B cell (primary cell): Measurements from ENCODE around the gene INKA1. TPM values are rescaled to one million over a fixed set of nuclear protein-coding genes. Genes with fewer than 3 reads are reported as not detected.
A peak's percentile ranks its signal among the peaks of the same experiment; 100 is the strongest.

Experiments
- ATAC-seq: fragments of 200-7000 bp; cut with Tn5 transposase; one replicate; pipeline ENCODE4 v1.10.0; 2021; ENCODE audit warnings: low read depth, mild to moderate bottlenecking, moderate number of reproducible peaks, moderate library complexity
- CTCF ChIA-PET: fragments of 350-600 bp; sonication (Branson Sonifier 250); formaldehyde crosslinking; loops from one replicate; lab custom pipeline; 2021; ENCODE audit warnings: antibody characterized with exemption, inconsistent platforms; lab: Charles Lee
- POLR2A ChIA-PET: fragments of 350-600 bp; sonication (Branson Sonifier 250); formaldehyde crosslinking; loops from one replicate; lab custom pipeline; 2021; ENCODE audit warnings: antibody characterized with exemption; lab: Charles Lee
- DNase-seq: peaks from one replicate; pipeline ENCODE4 v3.0.0; 2013
- H2AFZ ChIP-seq: 2 replicates; pipeline ENCODE4 v1.6.1; 2012; ENCODE audit warnings: mild to moderate bottlenecking, low read depth, low read length; ENCODE audit not compliant: insufficient read depth, poor library complexity, severe bottlenecking
- H3K27ac ChIP-seq, 2 donors: 1 replicate in 1 of 2; 2 replicates in 1 of 2; pipeline ENCODE4 v1.5.1; 2012 to 2013; ENCODE audit warnings: low read length in 2 of 2, mild to moderate bottlenecking in 2 of 2, moderate library complexity in 1 of 2
- H3K27me3 ChIP-seq, 4 experiments: fragments of 200-600 bp in 1 of 4; sonication (generic) in 1 of 4; replicated peaks in 1 of 4; 1 replicate in 2 of 4; 2 replicates in 2 of 4; pipeline versions ENCODE4 v1.6.1 to v1.7.0; 2013 to 2016; ENCODE audit warnings: low read length in 3 of 4, mild to moderate bottlenecking in 2 of 4, mixed read lengths in 1 of 4, moderate library complexity in 1 of 4; ENCODE audit not compliant: insufficient read depth in 4 of 4, control insufficient read depth in 3 of 4; ENCODE audit errors: control extremely low read depth in 1 of 4
- H3K36me3 ChIP-seq, 2 experiments: replicated peaks in 1 of 2; 1 replicate in 1 of 2; 2 replicates in 1 of 2; pipeline versions ENCODE4 v1.6.1 to v1.7.1; 2013; ENCODE audit warnings: low read length in 1 of 2; ENCODE audit not compliant: insufficient read depth in 2 of 2, control insufficient read depth in 1 of 2; ENCODE audit errors: control extremely low read depth in 1 of 2, extremely low read depth in 1 of 2
- H3K4me1 ChIP-seq, 2 donors: fragments of 200-600 bp in 1 of 2; sonication (generic) in 1 of 2; 1 replicate in 1 of 2; 2 replicates in 1 of 2; pipeline versions ENCODE4 v1.5.1 to v1.6.1; 2013 to 2017; ENCODE audit warnings: low read length in 2 of 2; ENCODE audit not compliant: control insufficient read depth in 2 of 2, insufficient read depth in 2 of 2
- H3K4me2 ChIP-seq: replicated peaks from 2 replicates; pipeline ENCODE3; 2012; ENCODE audit warnings: mild to moderate bottlenecking, low read depth, low read length; ENCODE audit not compliant: poor library complexity, severe bottlenecking
- H3K4me3 ChIP-seq, 5 experiments: fragments of 200-600 bp in 1 of 5; sonication (generic) in 1 of 5; 1 replicate in 3 of 5; 2 replicates in 2 of 5; pipeline versions ENCODE4 v1.5.1 to v1.7.0; 2011 to 2016; ENCODE audit warnings: low read length in 4 of 5, mild to moderate bottlenecking in 4 of 5, low read depth in 2 of 5, control low read depth in 1 of 5, moderate library complexity in 1 of 5; ENCODE audit not compliant: insufficient read depth in 1 of 5; ENCODE audit errors: control extremely low read depth in 1 of 5, extremely low read depth in 1 of 5
- H3K79me2 ChIP-seq: fragments of 200-600 bp; sonication (generic); one replicate; pipeline ENCODE4 v1.6.0; 2016; ENCODE audit warnings: low read length; ENCODE audit not compliant: control insufficient read depth, insufficient read depth
- H3K9ac ChIP-seq: fragments of 200-600 bp; sonication (generic); 2 replicates; pipeline ENCODE4 v1.6.1; 2017; ENCODE audit warnings: mild to moderate bottlenecking, low read length, moderate library complexity
- H3K9me3 ChIP-seq, 3 donors: one replicate each; pipeline versions ENCODE4 v1.6.1 to v1.7.1; 2013; ENCODE audit warnings: low read length in 2 of 3; ENCODE audit not compliant: control insufficient read depth in 2 of 3, insufficient read depth in 1 of 3; ENCODE audit errors: control extremely low read depth in 1 of 3
- H4K20me1 ChIP-seq: 2 replicates; pipeline ENCODE4 v1.6.0; 2012; ENCODE audit warnings: mild to moderate bottlenecking, low read length; ENCODE audit not compliant: insufficient read depth, control insufficient read depth, poor library complexity, severe bottlenecking
- H3K27ac Mint-ChIP-seq: one replicate; pipeline ENCODE4 v1.8.0; 2021; ENCODE audit warnings: mixed read lengths
- H3K27me3 Mint-ChIP-seq: one replicate; pipeline ENCODE4 v1.8.0; 2021; ENCODE audit warnings: mixed read lengths
- H3K4me1 Mint-ChIP-seq: one replicate; pipeline ENCODE4 v1.8.0; 2021; ENCODE audit warnings: mixed read lengths
- H3K4me3 Mint-ChIP-seq: one replicate; pipeline ENCODE4 v1.8.0; 2021; ENCODE audit warnings: mixed read lengths
- H3K9me3 Mint-ChIP-seq: one replicate; pipeline ENCODE4 v1.8.0; 2022; ENCODE audit warnings: mixed read lengths; ENCODE audit not compliant: insufficient read depth
- CTCF ChIP-seq: fragments of 200-600 bp; IDR thresholded peaks from one replicate; pipeline ENCODE4 v1.8.0; 2022; ENCODE audit warnings: antibody characterized with exemption, mild to moderate bottlenecking
- EZH2 ChIP-seq: IDR thresholded peaks from 2 replicates; pipeline ENCODE4 v1.6.1; 2012; ENCODE audit warnings: borderline replicate concordance, low read depth, mild to moderate bottlenecking, moderate library complexity, low read length; ENCODE audit not compliant: insufficient read depth, poor library complexity, severe bottlenecking
- WGBS: methylation state at CpG from one replicate; pipeline ENCODE4 v1.1.5; 2013; ENCODE audit warnings: missing lambda C conversion rate; ENCODE audit not compliant: insufficient coverage; 5-methylcytosine and 5-hydroxymethylcytosine counted together
- intact Hi-C: fragments of 100-400 bp; cut with micrococcal nuclease; formaldehyde crosslinking; loops from one replicate; pipeline ENCODE4 v1.10.0; 2022
- polyA plus RNA-seq: library from polyadenylated mRNA; depleted of rRNA; stranded (reverse); fragments of >200 nt; gene quantifications from 2 replicates; pipeline ENCODE4 v1.2.3, GENCODE V29; 2012
- total RNA-seq, 2 donors: library from RNA; stranded (reverse); fragments of 120-200 nt in 1 of 2; gene quantifications; 1 replicate in 1 of 2; 2 replicates in 1 of 2; pipeline versions ENCODE4 v1.2.3 to v1.2.4, GENCODE V29; 2013 to 2022

The INKA1 gene
- total and polyA plus RNA-seq, 2 donors (not counting 1 experiment from before 2014, with no cell fraction given) = 24.0 to 28.2 TPM

GRCh38 chr3:49805367-49805782 is 2.3 kb downstream of the INKA1 start:
- Histone ChIP-seq H3K9ac (peak overlapping the region; percentile 98), H3K36me3 (peaks cover 0 to 30% of the 10 kb centered on the region in 2 experiments), H3K4me2 (peak overlapping the region; percentile 99), H3K27me3 (no peaks in the 10 kb centered on the region), H4K20me1 (no peaks in the 10 kb centered on the region), H3K4me1 (peaks cover 51 to 64% of the 10 kb centered on the region in 2 donors), H3K9me3 (no peaks in the 10 kb centered on the region), H2AFZ (peak overlapping the region; percentile 5), H3K27ac (peak overlapping the region; percentile 91 to 97), H3K79me2 (peaks cover 10% of the 10 kb centered on the region), H3K4me3 (peak overlapping the region in 4 of 5 experiments; percentile 93 to 99 (median 96))
- no peaks in the 10 kb centered on the region for H3K9me3 Mint-ChIP-seq
- WGBS = 0% methylated on average over 1 of the region's 3 CpGs
- H3K4me1 Mint-ChIP-seq = peaks cover 74% of the 10 kb centered on the region
- TF ChIP-seq EZH2 = no peak
- TF ChIP-seq CTCF = no peak
- intact Hi-C loops = loop anchor here (1.0 kb wide), 1 partner anchor 8 kb away; the partner anchor contains the start of gene UBA7
- H3K4me3 Mint-ChIP-seq = peak overlapping the region; percentile 86
- ChIA-PET CTCF (interaction anchor here (0.8 to 15.1 kb wide), 6 partner anchors 10 to 285 kb away, joined by 3 to 547 read pairs (median 4); partner anchors contain the start of gene UBA7), POLR2A (interaction anchor here (0.6 to 5.0 kb wide), 9 partner anchors 8 to 169 kb away, joined by 3 to 99 read pairs (median 8); partner anchors contain the start of genes GMPPB, IP6K1 and UBA7)
- ATAC-seq (peak; percentile 42), DNase-seq (peak; percentile 87)
- peaks cover 5% of the 10 kb centered on the region for H3K27me3 Mint-ChIP-seq
- H3K27ac Mint-ChIP-seq = peak overlapping the region; percentile 98
